Measurements from ENCODE around the gene FLOT2.

- TF ChIP-seq CTCF (IDR thresholded peaks at IDR 0.05) (no peak), POLR2A (IDR thresholded peaks at IDR 0.05) (no peak)
These were observed 28.4 kb upstream of the FLOT2 start for GRCh38 chr17:28925912-28926365.

Data from lower leg skin (tissue), 3 donors.